ENCODE results near the gene TEC. TPM values are rescaled to one million over a fixed set of nuclear protein-coding genes. Genes with fewer than 3 reads are reported as not detected.

Gene TEC
- total RNA-seq, 2 experiments from 2014 or later: 3.6 to 4.2 TPM

DNA sequence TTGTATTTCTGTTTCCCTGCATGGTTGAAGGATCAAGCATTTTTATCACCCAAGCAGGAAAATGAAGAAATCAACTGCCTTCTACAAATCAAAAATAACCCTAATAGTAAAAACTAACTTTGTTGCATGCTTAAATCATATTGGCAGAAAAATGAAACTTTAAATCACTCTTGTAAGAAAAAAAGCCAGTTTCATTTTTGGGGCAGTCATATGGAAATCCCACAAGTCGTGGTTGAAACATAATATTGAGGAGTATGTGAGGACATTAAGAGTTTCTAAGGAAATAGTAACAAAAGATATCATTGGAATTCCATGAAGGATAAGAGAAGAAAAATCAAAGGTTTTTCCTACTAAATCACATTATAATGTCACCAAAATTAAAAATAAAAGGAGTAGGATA is 8.4 kb downstream of the TEC start:
- ChIA-PET POLR2A (no interaction called here), CTCF (no interaction called here)
- Mint-ChIP-seq H3K9me3 (no peaks in the 10 kb centered on the region), H3K27ac (no peak overlapping the region), H3K4me1 (ENCODE audit: low read depth) (peaks cover 14% of the 10 kb centered on the region), H3K27me3 (no peaks in the 10 kb centered on the region), H3K4me3 (no peak overlapping the region), H3K36me3 (ENCODE audit: low read depth) (peaks cover 4% of the 10 kb centered on the region)
- intact Hi-C loops (cut with micrococcal nuclease): no loop called here
- no peak for DNase-seq
- no peak for ATAC-seq
- TF ChIP-seq, protein P1, sequence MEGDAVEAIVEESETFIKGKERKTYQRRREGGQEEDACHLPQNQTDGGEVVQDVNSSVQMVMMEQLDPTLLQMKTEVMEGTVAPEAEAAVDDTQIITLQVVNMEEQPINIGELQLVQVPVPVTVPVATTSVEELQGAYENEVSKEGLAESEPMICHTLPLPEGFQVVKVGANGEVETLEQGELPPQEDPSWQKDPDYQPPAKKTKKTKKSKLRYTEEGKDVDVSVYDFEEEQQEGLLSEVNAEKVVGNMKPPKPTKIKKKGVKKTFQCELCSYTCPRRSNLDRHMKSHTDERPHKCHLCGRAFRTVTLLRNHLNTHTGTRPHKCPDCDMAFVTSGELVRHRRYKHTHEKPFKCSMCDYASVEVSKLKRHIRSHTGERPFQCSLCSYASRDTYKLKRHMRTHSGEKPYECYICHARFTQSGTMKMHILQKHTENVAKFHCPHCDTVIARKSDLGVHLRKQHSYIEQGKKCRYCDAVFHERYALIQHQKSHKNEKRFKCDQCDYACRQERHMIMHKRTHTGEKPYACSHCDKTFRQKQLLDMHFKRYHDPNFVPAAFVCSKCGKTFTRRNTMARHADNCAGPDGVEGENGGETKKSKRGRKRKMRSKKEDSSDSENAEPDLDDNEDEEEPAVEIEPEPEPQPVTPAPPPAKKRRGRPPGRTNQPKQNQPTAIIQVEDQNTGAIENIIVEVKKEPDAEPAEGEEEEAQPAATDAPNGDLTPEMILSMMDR (IDR thresholded peaks at IDR 0.05): no peak

DNA sequence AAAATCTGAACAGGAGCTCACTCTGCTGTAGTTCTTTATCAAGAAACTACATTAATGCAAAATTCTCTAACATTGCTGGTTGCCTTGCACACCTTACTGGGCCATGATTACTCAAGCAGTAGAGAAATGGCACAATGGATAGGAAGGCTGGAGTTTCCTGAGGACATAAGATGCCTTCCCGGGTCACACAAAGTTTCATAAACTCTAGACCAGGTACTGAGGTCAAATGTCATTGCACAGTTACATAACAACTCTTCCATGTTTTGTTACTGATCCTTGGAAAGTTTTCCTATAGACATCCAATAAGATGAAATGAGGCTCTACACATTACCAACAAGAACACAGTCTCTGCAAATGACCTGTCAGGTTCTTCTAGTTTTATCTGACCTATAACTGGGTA is 9.9 kb downstream of the TEC start:
- CTCF ChIA-PET: no interaction called here
- TF ChIP-seq, protein P1 (IDR thresholded peaks at IDR 0.05): no peak
- POLR2A ChIA-PET: no interaction called here
- intact Hi-C loops (cut with micrococcal nuclease): no loop called here
- DNase-seq (no peak), ATAC-seq (no peak)
- H3K4me1 Mint-ChIP-seq (ENCODE audit: low read depth): peaks cover 14% of the 10 kb centered on the region
- H3K9me3 Mint-ChIP-seq: no peaks in the 10 kb centered on the region
- H3K4me3 Mint-ChIP-seq: no peak overlapping the region
- peaks cover 4% of the 10 kb centered on the region for H3K36me3 Mint-ChIP-seq (ENCODE audit: low read depth)
- no peaks in the 10 kb centered on the region for H3K27me3 Mint-ChIP-seq
- H3K27ac Mint-ChIP-seq: no peak overlapping the region

DNA sequence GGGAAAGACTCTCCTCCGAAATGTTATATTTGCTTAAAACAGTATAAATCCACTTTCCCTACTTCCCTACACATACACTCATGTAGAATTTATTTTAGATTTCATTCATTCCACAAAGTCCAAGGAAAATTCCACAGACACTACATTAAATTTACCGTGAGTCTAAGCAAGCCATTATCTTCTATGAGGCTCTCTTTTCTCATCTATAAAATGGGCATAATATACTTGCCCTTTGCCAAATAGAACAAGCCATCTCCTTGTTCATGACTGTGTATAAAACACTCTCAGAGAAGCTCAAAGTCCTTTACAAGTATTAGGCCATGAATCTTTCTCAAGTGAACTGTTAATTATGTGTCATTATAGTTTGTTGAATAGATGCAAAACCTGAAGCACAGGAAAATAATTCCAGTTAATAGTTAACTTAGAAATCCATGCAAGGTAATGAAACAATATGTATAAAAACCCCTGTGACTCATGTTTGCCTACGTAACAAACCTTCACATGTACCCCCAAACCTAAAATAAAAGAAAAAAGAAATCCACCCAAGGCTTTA is 10.7 kb downstream of the TEC start:
- no peaks in the 10 kb centered on the region for H3K9me3 Mint-ChIP-seq
- H3K4me1 Mint-ChIP-seq (ENCODE audit: low read depth): peaks cover 14% of the 10 kb centered on the region
- intact Hi-C loops (cut with micrococcal nuclease): no loop called here
- DNase-seq (no peak), ATAC-seq (no peak)
- TF ChIP-seq, protein P1 (IDR thresholded peaks at IDR 0.05): no peak
- H3K4me3 Mint-ChIP-seq: no peak overlapping the region
- H3K27me3 Mint-ChIP-seq: no peaks in the 10 kb centered on the region
- H3K36me3 Mint-ChIP-seq (ENCODE audit: low read depth): peaks cover 4% of the 10 kb centered on the region
- CTCF ChIA-PET: no interaction called here
- H3K27ac Mint-ChIP-seq: no peak overlapping the region
- POLR2A ChIA-PET: no interaction called here

DNA sequence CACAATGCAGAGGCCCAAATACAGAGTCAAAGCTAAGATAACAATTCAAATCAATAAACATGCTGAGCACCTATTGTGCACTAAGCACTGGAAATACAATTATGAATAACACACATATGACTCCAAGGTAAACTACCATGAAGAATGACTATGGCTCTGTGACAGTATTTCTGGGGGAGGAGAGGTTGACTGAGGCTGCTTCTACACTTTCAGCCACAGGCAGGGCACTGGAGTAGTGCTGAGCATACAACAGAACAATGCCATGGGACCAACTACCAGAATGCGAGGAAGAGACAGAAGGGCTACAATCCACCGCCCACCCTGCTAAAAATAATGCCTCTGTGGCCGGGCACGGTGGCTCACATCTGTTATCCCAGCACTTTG is 13.7 kb downstream of the TEC start:
- ChIA-PET CTCF (no interaction called here), POLR2A (no interaction called here)
- no peak for DNase-seq
- H3K27me3 Mint-ChIP-seq: no peaks in the 10 kb centered on the region
- H3K4me1 Mint-ChIP-seq (ENCODE audit: low read depth): peaks cover 9% of the 10 kb centered on the region
- H3K36me3 Mint-ChIP-seq (ENCODE audit: low read depth): peaks cover 4% of the 10 kb centered on the region
- ATAC-seq: no peak
- TF ChIP-seq, protein P1 (IDR thresholded peaks at IDR 0.05): no peak
- intact Hi-C loops (cut with micrococcal nuclease): no loop called here
- H3K4me3 Mint-ChIP-seq: no peak overlapping the region
- no peaks in the 10 kb centered on the region for H3K9me3 Mint-ChIP-seq
- H3K27ac Mint-ChIP-seq: no peak overlapping the region

DNA sequence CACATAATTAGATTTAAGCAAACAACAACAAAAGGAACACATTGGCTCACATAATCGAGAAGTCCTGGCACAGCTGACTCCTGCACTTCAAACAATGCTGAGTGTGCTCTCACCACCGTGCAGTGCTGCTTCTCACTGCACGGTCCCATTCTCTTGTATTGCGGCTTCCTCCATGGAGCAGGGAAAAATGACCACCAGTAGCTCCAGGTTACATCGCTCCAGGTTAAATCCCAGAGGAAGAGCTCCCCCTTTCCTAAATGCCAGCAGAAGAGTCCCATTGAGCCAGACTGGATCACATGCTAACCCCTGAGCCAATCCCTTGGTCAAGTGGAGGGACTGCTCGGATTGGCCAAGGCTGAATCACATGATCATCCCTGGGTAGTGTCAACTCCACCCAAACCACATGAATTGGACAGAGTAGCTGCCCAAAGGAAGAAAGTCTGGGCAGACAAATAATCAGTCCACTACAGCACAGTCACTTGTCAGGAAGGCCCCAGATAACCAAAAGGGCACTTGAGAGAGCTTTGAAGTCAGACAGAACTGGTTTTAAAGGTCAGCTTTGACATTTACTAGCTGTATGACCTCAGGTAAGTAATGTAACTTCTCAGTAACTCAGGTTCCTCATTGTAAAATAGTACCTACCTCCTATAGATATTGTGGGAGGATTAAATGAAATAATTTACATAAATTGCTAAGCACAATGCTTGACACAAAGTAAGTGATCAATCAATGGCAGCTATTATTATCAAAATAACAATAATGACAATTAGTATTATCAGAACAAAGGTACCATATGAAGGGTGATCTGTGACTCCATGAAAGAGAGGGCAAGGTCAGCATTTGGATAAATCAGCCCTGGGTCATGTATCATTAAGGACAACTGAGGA is 14.3 kb downstream of the TEC start:
- peaks cover 4% of the 10 kb centered on the region for H3K36me3 Mint-ChIP-seq (ENCODE audit: low read depth)
- intact Hi-C loops (cut with micrococcal nuclease): no loop called here
- H3K4me3 Mint-ChIP-seq: no peak overlapping the region
- CTCF ChIA-PET: no interaction called here
- no peak overlapping the region for H3K27ac Mint-ChIP-seq
- POLR2A ChIA-PET: no interaction called here
- DNase-seq (no peak), ATAC-seq (no peak)
- peaks cover 6% of the 10 kb centered on the region for H3K4me1 Mint-ChIP-seq (ENCODE audit: low read depth)
- H3K9me3 Mint-ChIP-seq: no peaks in the 10 kb centered on the region
- H3K27me3 Mint-ChIP-seq: no peaks in the 10 kb centered on the region
- TF ChIP-seq, protein P1 (IDR thresholded peaks at IDR 0.05): no peak
